ENCODE data around the gene LRMDA.

The LRMDA gene

GRCh38 chr10:76150876-76151288 lies 719.5 kb downstream of the LRMDA start:
- no peak for FAIRE-seq

- no peak for FAIRE-seq
Measured at GRCh38 chr10:76152186-76152585, 720.8 kb downstream of the LRMDA start.

- FAIRE-seq = no peak
Measured at GRCh38 chr10:76155961-76156360, 724.5 kb downstream of the LRMDA start.

- FAIRE-seq = no peak
Measured at GRCh38 chr10:76160446-76161300, 729.2 kb downstream of the LRMDA start.

- FAIRE-seq = no peak
Measured at GRCh38 chr10:76161301-76161582, 729.8 kb downstream of the LRMDA start.

- no peak for FAIRE-seq
Measured at GRCh38 chr10:76168437-76168836, 737.0 kb downstream of the LRMDA start.

GRCh38 chr10:76169246-76169645 lies 737.8 kb downstream of the LRMDA start:
- no peak for FAIRE-seq

- FAIRE-seq = no peak
Measured at GRCh38 chr10:76172020-76172419, 740.6 kb downstream of the LRMDA start.

GRCh38 chr10:76175533-76176165 lies 744.2 kb downstream of the LRMDA start:
- FAIRE-seq = no peak

GRCh38 chr10:76176166-76176550 lies 744.7 kb downstream of the LRMDA start:
- no peak for FAIRE-seq

- no peak for FAIRE-seq
Measured at GRCh38 chr10:76177936-76178335, 746.5 kb downstream of the LRMDA start.

- no peak for FAIRE-seq
Measured at GRCh38 chr10:76178532-76179292, 747.3 kb downstream of the LRMDA start.

- FAIRE-seq = no peak
Measured at GRCh38 chr10:76179806-76180205, 748.4 kb downstream of the LRMDA start.

- FAIRE-seq = no peak
Measured at GRCh38 chr10:76184647-76185046, 753.2 kb downstream of the LRMDA start.

GRCh38 chr10:76185471-76186301 lies 754.3 kb downstream of the LRMDA start:
- no peak for FAIRE-seq

- no peak for FAIRE-seq
Measured at GRCh38 chr10:76188216-76188615, 756.8 kb downstream of the LRMDA start.

GRCh38 chr10:76190634-76191270 lies 759.3 kb downstream of the LRMDA start:
- no peak for FAIRE-seq

- no peak for FAIRE-seq
Measured at GRCh38 chr10:76191336-76191735, 759.9 kb downstream of the LRMDA start.

- no peak for FAIRE-seq
Measured at GRCh38 chr10:76192151-76192550, 760.7 kb downstream of the LRMDA start.

GRCh38 chr10:76192694-76193320 lies 761.4 kb downstream of the LRMDA start:
- no peak for FAIRE-seq

GRCh38 chr10:76195654-76196390 lies 764.4 kb downstream of the LRMDA start:
- no peak for FAIRE-seq

All from G401.6 (cell line).